HG03432 (cell line): ENCODE data around the gene SLC16A5.
"Not testable (repeated sequence)": the region's sequence is repeated elsewhere in the genome, so short reads cannot be mapped to it uniquely, and the experiment has no call there.

Experiments used
- ATAC-seq: cut with Tn5 transposase; IDR thresholded peaks from one replicate; pipeline ENCODE4 v1.9.1; 2021; ENCODE audit warnings: mild to moderate bottlenecking, moderate library complexity; ENCODE audit not compliant: unreplicated experiment

Gene SLC16A5

DNA sequence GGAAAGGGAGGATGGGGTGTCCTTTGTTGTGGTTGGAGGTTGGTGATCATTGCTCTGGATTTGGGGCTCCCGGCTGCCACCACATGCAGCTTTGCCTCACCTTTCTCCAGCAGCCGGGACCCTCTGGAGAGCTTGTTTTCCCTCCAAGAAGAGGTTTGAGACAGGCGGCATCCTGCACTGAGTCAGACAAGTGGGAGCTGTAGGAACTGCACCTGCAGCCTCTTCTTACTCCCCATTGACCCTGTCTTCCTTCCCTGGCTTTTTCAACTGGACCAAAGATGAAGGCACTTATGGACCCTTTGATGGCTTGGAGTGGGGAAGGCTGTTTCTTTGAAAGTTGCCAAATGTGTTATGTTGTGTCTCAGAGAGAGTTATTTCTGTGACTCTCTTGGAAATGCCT, 24.1 kb upstream of the SLC16A5 start:
- ATAC-seq, result no peak

DNA sequence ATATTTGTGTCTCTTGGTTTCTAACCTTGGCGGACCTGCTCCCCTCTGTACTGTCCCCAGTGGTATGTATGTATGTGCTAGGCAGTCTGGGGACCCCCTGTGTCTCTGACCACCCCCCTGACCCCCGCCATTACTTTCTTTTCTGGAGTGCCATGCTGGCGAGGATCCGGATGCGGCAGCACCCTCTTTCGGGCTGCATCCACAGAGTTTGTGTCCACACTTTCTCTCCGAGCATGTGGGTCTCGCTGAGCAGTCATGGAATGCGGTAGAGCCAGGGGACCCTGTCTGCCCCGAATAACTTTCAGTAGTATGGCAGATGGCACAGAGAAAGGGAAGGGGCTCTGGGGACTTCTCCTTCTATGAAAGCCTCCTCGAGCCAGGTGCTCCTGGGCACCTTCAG, 23.7 kb upstream of the SLC16A5 start:
- no peak for ATAC-seq

DNA sequence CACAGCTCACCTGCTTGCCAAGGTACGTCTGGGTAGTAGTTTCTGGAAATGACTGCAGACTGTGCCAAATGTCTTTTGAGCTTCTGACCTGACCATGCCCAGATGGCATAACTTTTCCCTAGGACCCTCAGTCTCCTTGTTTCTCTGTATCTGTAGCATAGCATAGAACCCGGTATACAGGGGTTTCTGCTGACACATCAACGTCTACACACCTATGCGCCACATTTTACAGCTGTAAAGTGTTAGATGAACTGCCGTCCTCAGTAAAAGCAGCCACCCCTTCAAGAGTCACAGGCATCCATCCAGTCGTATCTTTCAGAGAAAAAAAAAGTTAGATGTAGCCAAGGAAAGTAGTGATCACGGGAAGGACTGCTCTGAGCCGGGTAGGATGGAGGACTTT, 23.3 kb upstream of the SLC16A5 start:
- ATAC-seq, result no peak

DNA sequence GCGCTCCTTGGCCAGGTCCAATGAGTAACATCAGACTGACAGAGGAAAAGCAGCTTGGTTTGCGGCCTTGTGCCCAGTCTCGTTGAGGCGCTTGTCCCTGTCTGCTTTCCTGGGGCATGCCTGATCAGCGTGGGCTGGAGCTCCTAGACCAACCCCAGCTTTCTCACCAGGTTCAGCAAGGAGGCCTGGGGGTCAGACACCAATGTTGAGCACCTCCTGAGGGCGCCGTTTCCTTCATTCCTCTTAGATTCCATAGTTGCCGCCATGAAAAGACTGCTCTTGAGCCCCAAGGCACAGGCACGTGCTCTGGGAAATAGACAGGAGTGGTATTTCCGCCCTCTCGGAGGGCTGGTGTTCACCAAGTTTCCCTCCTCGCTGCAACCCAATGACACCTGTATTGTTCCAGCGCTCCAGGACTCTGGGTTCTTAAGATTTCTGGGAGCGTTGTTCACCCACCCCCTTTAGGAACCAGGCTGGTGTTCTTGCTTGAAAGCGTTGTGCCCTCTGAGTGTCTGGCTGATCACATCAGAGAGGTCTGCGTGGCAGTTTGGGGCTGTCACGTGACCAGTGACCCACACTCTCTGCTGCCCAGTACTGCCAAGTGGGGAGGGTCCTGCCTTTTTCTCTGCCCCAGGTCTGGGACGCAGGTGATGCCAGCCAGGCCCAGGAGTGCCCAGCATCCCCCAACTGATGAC, 22.7 kb upstream of the SLC16A5 start:
- no peak for ATAC-seq

DNA sequence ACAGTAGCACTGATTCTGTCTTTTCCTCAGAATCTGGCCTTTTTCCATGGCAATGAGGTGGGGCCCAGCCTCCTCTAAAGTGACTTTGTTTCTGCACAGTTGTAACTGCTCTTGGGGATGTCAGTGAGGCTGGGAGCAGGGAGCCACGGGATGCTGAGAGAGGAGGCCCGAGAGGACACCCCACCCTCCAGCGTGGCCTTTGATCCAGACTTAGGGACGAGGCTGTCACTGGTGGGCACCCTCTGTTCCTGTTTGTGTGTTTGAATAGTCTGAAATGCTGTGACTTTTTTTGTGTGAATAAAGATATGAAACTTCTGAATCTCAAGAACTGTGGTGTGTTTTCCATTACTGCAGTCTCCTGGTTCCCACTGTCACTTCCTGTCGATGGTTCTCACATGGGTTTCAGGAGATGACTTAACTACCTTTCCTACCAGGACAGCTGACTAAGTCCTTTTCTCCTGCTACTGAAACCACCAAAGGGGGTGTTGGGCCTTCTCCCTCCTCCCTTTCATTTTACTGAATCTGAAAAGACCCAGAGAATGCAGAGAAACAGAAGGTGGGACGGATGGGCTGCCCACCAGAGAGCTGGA, 22.1 kb upstream of the SLC16A5 start:
- no peak for ATAC-seq

DNA sequence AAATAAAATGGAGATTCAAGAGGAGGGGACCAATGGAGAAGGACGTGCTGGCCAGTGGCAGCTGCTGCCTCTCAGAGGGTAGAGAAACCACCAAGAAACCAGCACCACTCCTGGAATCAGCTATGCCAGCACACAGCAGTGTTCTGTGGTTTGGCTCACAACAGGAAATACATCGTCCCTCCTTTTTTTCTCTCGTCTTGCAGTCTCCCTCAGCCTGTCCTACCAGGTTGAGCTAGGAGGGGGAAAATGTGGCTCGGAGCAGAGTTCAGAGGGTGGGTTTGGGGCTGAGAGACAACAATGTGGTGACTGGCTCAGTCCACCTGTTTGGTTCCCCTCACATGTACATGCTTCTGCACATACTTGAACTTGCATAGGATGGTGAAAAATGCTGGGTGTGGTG, 19.9 kb upstream of the SLC16A5 start:
- no peak for ATAC-seq

DNA sequence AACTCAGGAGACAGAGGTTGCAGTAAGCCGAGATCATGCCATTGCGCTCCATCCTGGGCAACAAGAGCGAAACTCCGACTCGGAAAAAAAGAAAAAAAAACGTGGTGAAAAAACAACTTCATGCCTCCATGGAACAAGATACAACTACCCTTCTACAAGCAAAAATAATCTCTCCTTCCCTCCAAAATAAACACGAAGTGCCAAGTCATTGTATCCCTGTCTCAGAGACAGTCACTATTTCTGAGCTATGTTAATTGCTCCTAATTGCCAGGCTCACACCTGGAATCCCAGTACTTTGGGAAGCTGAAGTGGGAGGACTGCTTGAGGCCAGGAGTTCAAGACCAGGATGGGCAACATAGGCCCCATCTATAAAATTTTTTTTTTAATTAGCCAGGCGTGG, 19.0 kb upstream of the SLC16A5 start:
- no peak for ATAC-seq

DNA sequence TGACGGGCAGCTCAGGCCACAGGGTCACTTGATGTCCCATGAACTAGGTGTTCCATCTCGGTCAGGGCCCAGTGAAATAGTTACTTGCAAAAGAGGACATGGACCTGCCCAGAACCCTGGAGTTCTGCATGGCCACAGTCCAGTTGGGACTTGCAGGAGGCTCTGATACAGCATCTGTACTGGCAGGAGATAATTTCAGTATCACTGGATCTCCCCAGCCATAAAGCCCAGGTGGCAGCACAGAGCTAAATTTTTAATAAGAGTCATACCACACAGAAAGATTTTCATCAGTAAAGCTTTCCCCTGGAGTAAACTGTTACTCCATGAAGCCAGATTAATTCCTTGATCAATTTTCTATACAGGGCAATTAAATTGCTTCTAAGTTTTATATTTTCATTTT, 18.0 kb upstream of the SLC16A5 start:
- ATAC-seq, result no peak

DNA sequence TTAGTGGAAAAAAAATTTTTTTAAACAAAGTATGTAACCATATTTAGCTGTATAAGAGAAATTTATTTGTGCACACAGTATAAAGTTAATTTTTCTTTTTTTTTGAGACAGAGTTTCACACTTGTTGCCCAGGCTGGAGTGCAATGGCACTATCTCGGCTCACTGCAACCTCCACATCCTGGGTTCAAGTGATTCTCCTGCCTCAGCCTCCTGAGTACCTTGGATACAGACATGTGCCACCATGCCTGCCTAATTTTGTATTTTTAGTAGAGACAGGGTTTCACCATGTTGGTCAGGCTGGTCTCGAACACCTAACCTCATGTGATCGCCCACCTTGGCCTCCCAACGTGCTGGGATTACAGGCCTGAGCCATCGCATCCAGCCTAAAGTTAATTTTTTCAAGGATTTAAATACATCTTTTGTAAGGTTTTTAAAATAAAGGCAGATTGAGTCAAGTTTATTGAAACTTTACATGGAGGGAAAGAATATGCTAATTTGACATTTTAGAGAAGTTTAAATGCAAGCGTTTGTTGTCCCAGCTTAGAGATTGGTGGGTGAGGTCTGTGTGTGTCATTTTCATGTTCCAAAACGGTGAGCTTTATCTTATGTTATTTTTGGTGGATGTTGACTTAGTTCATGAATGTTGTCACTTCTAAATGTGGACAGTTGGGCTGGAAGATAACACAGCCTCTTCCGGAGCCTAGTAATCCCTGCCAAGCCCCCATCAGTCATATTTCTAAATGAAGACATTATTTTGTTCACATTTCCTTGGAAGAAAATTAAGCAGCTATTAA, 16.1 kb upstream of the SLC16A5 start:
- not testable (repeated sequence) for ATAC-seq

DNA sequence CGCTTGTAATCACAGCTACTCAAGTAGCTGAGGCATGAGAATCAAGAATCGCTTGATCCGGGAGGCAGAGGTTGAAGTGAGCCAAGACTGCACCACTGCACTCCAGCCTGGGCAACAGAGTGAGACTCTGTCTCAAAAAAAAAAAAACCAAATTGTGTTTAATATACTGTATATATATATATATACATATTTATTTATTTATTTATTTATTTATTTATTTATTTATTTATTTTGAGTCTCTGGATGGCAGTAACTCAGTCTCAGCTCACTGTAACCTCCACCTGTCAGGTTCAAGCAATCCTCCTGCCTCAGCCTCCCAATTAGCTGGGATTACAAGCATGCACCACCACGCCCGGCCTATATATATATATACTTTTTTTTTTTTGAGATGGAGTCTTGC, 14.8 kb upstream of the SLC16A5 start:
- not testable (repeated sequence) for ATAC-seq

DNA sequence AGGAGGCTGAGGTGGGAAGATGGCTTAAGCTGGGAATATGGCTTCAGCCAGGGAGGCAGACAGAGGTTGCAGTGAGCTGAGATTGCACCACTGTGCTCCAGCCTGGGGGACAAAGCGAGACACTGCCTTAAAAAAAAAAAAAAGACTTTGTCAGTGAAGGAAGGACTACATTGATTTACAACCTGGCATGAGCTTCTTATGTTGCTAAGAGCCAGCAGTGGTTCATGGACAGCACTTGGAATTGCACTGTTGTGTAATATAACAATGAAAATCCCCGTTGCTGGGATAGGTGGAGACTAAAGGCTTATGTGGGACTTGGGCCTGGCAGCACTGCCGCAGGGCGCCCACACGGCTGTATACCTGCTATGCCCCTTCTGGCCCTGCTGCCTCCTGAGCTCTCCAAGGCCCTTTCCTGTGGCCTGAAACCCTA, 14.1 kb upstream of the SLC16A5 start:
- no peak for ATAC-seq

DNA sequence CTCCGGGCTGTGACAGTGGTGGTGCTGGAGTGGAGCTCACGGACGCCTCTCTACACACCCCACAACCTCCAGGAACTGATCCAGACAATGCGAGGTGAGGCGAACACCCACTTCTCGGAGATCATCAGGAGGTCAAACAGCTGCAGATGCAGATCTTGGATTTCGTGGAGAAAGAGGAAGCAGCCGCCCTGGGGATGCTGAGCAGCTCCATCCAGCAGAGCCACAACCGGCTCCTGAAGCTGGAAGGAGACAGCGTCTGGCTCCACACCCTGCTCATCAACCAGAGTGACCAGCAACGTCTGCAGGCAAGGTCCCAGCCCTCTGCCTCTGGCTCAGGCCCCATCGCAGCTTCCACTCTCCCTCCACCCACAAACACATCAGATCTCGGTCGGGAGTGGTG, 13.2 kb upstream of the SLC16A5 start:
- no peak for ATAC-seq

DNA sequence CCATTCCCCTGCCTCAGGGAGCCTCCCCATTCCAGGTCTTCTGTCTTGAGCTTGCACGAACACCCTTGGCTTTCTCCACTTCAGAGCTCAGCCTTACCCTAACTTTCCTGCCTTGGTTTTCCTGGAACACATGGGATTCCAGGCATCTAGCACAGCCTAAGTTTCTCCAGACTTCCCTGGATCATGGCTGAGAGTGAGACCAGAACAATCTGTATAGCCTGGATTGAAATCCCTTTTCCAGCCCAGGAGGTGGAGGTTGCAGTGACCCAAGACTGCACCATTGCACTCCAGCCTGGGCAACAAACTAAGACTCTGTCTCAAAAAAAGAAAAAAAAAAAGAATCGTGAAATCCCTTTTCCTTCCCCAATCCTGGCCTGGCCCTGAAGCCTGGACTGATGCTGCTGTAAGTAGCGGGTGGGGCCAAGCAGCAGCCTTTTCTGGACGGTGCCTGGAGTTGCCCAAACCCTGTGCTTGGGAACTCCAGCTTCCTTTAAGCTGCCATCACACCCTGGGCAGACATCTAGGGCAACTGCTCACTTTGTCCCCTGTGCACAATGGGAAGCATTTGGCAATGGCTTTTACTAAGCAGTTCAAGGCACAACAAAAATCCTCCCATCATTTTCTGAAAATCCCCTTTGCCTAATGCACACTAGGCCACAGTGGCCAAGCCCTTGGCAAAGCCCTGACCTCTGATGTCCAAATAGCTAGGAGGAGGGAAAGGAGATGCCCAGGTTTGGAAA, 12.0 kb upstream of the SLC16A5 start:
- ATAC-seq, result no peak

DNA sequence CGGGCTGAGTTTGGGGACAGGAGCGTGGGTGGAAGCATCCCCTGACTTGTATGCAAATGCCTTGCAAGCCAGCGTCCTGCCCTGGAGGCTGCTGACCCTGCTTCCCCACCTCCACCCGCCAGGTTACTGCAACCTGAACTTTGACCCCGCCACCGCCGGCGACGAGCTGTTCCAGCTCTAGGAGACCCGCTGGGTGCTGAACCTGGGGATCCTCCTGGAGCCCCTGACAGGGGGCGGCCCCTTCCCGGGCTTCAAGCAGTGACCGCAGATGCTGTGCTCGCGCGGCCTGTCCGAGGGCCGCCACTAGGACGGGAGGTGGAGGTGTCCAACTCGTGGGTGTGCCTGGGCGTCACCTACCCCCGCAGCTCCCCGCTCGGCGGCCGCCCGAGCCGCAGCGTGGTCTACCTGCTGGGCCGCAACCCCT, 10.7 kb upstream of the SLC16A5 start:
- no peak for ATAC-seq

DNA sequence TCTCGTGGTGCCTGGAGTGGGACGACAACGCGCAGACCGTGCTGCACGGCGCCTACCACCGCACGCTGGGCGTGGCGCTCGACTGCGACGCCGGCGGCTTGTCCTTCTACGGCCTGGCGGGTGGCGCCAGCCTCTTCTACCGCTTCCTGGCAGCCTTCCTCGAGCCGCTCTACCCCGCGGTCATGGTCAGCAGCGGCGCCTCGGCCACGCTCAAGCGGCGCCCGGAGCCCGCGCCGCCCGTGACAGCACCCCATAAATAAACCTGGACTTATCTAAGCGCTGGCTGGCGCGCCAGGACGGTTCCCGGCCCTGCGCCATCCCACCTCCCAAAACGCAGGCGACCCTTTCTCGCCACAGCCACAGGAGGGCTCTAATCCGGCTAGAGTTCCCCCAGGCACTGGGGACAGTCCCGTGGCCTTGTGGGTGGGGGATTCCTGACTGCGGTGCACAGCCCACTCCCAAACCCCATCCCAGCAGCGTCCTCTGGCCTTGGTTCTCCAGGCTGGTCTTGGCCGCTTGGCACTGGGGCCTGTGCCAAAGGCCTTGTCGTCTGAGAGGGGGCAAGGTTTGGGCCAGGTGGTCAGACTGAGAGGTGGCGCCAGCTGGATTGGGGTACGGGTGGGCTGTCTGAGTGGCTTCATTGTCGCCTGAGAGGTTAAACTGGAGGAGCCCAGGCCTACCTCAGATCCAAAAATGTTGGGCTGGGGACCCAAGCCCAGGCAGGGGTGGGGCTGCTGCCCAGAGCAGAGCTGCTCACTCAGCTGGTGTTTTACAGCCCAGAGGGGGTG, 10.1 kb upstream of the SLC16A5 start:
- no peak for ATAC-seq

DNA sequence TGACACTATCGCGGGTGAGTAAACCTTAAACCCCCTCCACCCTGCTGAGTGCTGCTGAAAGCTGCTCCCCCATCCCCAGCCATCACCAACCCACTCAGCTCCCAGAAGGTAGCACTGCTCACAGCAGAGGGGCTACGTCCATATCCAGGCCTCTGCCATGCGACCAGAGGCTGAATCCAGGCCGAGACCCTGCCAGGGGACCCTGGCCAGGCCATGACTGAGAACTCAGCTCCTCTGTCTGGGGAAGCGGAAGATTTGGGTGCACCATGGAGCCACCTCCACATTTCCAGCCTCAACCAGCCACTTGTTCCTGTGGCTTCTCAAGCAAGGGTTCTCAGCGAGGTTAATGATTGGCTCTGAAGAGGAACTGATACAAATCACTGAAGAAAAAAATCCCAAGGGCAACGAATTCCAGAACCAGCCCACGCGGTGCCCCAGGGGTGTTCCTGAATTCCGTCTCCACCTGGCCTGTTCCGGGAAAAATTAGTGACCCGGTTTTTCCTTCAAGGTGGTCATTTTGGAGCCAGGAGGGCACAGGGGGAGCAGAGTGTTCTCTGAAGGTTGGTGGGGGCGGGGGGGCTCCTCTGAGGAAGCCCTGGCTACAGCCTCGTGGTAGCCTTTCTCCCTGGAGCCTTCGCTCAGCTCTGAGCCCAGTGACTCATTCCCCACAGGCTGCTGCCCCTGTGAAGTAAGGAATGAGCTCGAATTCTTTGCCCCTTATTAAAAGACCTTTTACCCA, 9.3 kb upstream of the SLC16A5 start:
- ATAC-seq, result no peak

DNA sequence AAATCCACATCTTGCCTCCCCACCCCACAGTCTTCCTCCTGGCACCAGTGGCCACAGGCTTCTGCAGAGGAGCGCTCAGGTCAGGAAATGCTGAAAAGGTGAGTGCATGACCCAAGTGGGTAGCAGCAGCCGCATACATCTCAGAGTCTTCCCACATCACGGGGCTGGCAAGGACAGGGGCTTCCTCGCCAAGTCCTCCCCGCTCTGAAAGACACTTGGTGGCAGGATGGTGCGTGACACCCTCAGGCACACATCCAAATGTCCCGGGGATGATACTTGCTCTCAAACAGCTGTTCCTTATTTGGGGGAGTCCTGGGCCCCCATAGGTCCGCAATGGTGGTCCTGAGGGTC, 8.8 kb upstream of the SLC16A5 start:
- ATAC-seq, result no peak

DNA sequence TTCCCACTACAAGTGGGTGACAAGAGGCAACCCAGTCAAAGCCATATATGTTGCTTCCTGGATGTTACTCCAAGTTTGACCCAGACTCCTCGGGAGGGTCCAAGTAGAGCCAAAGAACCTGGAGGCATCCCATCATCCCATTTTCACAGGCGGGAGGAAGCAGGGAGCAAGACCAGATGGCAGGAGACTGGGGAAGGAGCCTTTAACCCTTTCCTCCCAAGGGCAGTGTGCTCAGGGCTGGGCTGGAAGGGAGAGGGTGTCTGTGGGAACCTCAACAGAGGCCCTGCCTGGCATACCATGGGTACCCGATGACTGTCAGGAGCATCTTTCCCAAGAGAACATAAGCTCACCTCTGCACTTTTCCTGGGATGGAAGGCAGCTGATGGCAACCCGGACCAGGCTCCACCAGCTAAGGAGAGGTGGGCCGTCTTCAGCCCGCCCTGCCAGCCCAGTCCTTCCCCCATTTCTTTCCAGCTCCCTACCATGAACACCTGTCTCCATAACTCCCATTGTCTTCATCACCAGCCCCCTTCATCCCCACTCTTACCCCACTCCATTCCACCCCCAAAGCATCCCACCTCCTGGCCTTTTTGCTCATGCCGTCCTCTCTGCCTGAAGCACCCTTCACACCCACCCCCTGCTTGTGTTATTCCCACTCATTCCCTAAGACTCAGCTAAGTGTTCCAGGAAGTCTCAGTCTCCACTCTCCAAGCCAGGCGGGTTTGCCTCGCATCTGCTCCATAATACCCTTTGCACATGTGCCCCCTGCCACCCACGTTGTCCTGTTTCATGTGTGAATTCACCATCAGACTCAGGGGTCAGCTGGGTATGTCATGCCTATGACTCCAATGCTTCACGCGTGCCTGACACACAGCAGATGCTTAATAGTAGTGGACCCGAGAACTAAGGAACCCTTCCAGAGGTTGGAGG, 5.9 kb upstream of the SLC16A5 start:
- no peak for ATAC-seq

DNA sequence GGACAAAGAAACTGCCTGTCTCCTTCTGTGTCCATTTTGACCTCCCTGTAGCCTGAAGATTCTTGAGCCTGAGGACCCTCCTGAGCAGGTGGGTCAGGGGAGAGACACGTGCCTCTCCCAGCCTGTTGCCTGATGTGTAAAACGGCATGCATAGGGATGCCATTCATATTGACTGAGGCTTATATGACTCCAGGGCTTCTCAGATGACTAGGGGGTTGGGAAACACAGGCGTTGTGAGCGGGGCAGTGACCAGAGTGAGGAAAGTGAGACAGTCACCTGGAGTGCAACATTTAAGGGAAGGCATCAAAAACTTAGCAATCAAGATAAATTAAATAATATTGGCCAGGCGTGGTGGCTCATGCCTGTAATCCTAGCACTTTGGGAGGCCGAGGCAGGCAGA, 5.1 kb upstream of the SLC16A5 start:
- no peak for ATAC-seq
